HG03354 (cell line): ENCODE measurements around the gene TREML4.
"Not testable (repeated sequence)": the region's sequence is repeated elsewhere in the genome, so short reads cannot be mapped to it uniquely, and the experiment has no call there.

Source experiments
- ATAC-seq: cut with Tn5 transposase; IDR thresholded peaks from one replicate; pipeline ENCODE4 v1.9.1; 2021; ENCODE audit warnings: mild to moderate bottlenecking; ENCODE audit not compliant: unreplicated experiment, poor library complexity, severe bottlenecking

Gene TREML4

GRCh38 chr6:41201764-41202173 is 26.4 kb upstream of the TREML4 start:
- no peak for ATAC-seq

- no peak for ATAC-seq
These were observed 24.0 kb upstream of the TREML4 start for GRCh38 chr6:41204156-41204555.

GRCh38 chr6:41208439-41209106 is 19.6 kb upstream of the TREML4 start:
- ATAC-seq: no peak

- ATAC-seq: no peak
These were observed 18.4 kb upstream of the TREML4 start for GRCh38 chr6:41209547-41210320.

GRCh38 chr6:41214559-41215238 is 13.4 kb upstream of the TREML4 start:
- ATAC-seq: no peak

- ATAC-seq: no peak
These were observed 12.4 kb upstream of the TREML4 start for GRCh38 chr6:41215777-41216176.

- ATAC-seq: no peak
These were observed 11.5 kb upstream of the TREML4 start for GRCh38 chr6:41216616-41217015.

GRCh38 chr6:41222045-41222444 is 6.1 kb upstream of the TREML4 start:
- no peak for ATAC-seq

GRCh38 chr6:41222513-41222912 is 5.6 kb upstream of the TREML4 start:
- no peak for ATAC-seq

- no peak for ATAC-seq
These were observed 3.3 kb upstream of the TREML4 start for GRCh38 chr6:41224800-41225199.

- no peak for ATAC-seq
These were observed 1.4 kb upstream of the TREML4 start for GRCh38 chr6:41226752-41227151.

GRCh38 chr6:41228616-41229015 is 467 bp downstream of the TREML4 start:
- ATAC-seq: no peak

- ATAC-seq: no peak
These were observed 1.6 kb downstream of the TREML4 start for GRCh38 chr6:41229721-41230120.

GRCh38 chr6:41231246-41231645 is 3.1 kb downstream of the TREML4 start:
- no peak for ATAC-seq

- no peak for ATAC-seq
These were observed 4.5 kb downstream of the TREML4 start for GRCh38 chr6:41232667-41233066.

GRCh38 chr6:41236276-41236675 is 8.1 kb downstream of the TREML4 start:
- ATAC-seq: no peak

GRCh38 chr6:41237128-41237527 is 9.0 kb downstream of the TREML4 start:
- ATAC-seq: no peak

GRCh38 chr6:41239467-41240159 is 11.5 kb downstream of the TREML4 start:
- ATAC-seq: no peak

- not testable (repeated sequence) for ATAC-seq
These were observed 18.4 kb downstream of the TREML4 start for GRCh38 chr6:41246529-41246928.

GRCh38 chr6:41247288-41247865 is 19.2 kb downstream of the TREML4 start:
- ATAC-seq: no peak
